GM18867 (cell line): ENCODE measurements around the gene SLC12A3.
A peak's percentile ranks its signal among the peaks of the same experiment; 100 is the strongest.

ENCODE experiments used
- ATAC-seq: cut with Tn5 transposase; IDR thresholded peaks from one replicate; pipeline ENCODE4 v1.9.1; 2021; ENCODE audit warnings: mild to moderate bottlenecking, moderate library complexity; ENCODE audit not compliant: unreplicated experiment

SLC12A3 gene

GRCh38 chr16:56848029-56848936, 16.7 kb upstream of the SLC12A3 start:
- no peak for ATAC-seq

- no peak for ATAC-seq
Measured at GRCh38 chr16:56848955-56849689, 15.9 kb upstream of the SLC12A3 start.

DNA sequence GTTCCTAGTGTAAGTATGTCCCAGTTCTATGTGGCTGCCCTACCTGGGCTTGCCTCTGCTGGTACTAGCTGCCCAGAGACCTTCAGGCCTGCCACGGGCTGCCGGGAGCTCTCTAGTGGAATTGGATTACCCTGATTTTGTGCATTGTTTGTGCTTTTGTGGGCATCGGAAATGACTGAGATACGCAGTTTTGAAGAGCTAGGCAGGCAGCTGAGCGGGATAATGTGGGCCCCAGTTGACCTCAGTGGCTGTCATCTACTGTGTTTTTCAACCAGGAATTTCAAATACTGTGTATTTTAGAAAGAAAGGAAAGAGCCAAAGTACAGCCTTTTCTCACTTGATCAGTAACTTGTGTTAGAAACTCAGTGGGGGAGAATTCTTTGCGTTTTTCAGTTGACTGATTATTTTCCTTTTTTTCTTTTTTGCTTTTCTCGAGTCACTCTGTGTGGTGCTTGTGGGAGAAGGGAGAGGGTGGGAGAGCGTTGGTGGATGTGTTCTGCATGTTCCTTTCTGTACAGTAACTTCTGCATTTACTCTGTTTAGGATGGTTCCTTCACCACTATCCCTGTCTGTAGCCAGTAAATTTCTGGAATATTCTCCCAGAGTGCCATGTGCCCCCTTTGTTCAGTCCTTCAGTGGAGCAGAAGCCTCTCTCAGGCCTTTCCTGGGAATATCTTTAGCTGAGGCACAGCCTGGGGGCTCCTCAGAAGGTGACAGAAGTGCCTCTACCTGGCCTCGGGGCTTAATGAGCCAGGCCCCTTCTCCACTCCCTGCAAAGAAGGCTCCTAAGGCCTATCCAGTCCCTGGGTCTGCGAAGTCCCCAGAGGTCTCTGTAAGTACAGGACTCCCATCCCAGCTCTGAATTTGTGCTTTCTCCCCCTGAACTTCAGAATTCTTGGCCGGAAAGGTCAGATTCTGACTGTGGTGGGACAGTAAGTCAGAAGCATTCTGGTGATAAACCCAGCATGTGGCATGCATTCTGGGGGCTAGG, 15.0 kb upstream of the SLC12A3 start:
- ATAC-seq: no peak

- ATAC-seq: no peak
Measured at GRCh38 chr16:56851671-56852400, 13.2 kb upstream of the SLC12A3 start.

DNA sequence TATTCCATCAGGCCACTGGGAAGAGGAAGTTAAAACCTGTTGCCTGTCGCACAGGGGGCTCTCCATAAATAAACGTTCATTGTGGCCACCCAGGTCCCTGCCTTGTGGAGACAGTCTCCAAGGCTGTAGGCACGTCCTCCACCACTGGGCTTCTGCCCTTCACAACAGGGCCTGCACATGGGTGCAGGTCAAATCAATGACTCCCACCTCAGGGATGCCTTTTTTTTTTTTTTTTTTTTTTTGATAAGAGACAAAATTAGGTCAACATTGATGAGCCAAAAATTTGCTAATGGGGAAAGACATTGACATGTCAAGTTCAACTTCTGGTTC, 12.6 kb upstream of the SLC12A3 start:
- no peak for ATAC-seq

GRCh38 chr16:56852968-56853367, 12.0 kb upstream of the SLC12A3 start:
- ATAC-seq: no peak

DNA sequence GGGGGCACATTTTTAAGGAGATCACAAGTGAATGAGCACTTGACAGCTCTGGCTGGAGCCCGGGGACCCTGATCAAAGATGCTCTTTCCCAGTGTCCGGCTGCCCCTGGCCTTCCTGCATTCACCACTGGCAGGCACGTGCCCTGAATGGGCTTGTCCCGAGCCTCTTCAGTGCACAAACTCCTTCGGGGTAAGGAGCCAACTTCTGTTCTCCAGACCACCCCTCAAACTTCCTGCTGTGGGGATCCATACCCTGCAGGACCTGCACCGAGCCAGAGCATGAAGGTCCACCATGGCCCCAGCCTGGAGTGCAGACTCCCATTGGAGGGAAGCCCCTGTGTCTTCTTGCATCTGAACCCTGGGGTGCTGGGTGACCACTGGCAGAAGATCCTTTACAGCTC, 9.8 kb upstream of the SLC12A3 start:
- ATAC-seq: no peak

- no peak for ATAC-seq
Measured at GRCh38 chr16:56855946-56856345, 9.1 kb upstream of the SLC12A3 start.

DNA sequence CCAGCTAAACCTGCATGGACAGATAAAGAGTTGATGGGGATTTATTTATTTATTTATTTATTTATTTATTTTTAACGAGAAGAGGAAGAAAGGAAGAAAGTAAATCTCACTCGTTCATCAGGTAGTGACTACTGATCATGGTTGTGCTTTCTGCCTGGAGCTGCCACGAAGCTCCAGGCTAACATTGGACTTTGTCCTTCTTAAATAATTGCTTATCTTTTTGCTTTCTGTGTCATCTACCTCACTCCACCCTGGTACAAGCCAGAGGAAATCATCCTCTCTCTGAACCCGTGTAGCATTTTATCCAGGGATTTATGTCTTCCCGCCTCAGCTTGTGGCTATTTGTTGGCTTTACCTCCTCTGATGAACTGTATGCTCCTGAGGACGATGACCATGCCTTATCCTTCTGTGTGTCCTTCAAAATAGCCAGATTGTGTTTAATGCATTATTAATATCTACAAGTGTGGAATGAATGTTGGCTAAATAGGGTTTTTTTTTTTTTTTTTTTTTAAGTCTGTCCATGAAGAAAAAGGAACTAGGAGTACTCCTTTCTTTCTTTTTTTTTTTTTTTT, 8.0 kb upstream of the SLC12A3 start:
- no peak for ATAC-seq

- ATAC-seq: no peak
Measured at GRCh38 chr16:56858374-56858773, 6.6 kb upstream of the SLC12A3 start.

DNA sequence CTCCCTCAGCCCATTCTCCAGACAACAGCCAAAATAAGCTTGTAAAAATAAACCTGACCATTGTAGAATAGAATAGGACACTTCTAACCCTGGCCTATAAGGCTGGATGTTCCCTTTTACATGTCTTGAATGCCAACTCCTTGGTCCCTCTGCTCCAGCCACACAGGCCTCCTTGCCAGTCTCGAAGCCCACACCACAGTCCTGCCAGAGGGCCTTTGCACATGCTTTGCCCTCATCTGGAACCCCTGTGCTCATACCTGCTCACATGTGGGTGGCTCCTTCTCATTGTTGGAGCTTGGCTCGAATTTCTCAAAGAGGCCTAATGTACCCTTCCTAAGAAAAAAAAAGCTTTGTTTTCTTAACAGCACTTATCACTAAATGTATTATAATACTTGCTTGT, 5.4 kb upstream of the SLC12A3 start:
- ATAC-seq: no peak

DNA sequence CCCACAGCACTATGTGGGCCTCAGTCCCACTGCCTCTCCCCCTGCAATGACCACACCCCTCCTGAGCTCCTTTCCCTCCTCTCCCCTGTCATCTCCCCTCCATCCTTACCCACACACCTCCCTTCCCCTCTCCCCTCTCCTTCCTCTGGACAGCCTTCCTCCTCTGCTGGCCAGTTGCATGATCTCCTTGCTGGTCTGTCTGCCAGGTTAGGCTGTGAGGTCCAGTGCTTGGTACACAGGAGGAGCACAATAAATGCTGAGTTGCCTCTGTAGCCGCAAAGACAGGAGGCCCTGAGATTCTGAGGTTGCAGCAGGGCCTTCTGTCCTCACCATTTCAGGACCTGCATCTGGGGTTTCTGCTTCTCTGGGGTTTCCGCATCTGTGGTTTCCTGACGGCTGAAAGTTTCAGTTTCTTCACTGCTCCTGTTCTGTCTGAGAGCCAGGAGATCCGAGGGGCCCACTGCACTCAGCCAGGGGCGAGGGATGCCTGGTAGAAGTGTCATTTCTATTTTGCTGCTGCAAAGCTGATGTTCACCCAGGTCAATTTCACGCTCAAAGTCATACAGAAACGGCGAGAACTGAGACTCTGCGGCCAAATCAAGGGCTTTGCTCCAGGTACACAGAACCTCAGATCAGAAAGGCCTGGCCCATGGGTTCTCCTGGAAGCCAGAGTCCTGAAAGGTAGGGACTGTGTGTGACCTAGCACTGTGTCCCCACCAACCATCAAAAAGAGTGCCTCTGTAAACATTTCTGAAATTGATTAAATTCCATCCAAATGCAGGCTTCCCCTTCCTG, 4.6 kb upstream of the SLC12A3 start:
- ATAC-seq: peak; percentile 63

DNA sequence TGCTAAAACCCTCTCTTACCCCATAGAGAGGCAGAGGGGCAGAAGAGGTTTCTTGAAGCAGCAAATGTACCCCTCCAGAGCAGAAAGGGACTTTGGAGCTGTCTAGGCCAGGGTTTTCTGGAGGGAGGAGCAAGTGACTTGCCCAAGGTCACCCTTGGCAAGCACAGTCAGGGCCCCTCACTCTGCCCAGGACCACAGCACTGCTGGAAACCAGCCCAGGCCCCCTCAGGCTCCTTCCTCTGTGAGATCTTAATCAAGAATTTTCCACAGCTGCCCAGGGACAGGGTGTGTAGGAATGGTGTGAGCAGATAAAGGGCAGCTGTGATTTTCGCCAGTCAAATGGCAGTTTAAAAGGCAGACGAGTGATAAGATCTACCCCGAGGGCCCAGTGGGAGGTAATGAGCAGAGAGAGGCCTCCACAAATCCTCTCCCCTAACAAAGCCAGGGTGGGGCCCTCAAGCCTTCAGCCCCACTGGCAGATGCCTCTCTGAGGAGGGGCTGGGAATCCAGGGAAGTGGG, 3.9 kb upstream of the SLC12A3 start:
- ATAC-seq: no peak

- no peak for ATAC-seq
Measured at GRCh38 chr16:56861756-56862155, 3.3 kb upstream of the SLC12A3 start.

DNA sequence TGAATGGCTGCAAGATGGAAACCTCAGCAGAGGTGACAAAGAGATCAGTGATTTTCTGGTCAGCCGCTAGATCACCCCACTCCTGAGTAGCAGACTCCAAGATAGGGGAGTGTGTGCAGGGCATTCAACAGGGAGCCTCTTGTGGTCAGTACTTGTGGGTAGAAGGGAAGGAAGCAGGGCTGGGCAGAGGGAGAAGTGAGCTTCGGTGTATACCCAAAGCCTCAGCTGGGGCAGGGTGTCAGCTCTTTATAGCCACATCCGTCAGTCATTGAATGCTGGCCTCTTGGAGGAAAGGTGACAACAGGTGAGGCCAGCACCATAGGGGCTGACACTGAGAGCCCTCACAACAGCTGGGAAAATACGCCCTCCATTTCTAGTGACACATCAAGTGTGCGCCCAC, 2.2 kb upstream of the SLC12A3 start:
- no peak for ATAC-seq

- ATAC-seq: no peak
Measured at GRCh38 chr16:56865394-56866062, 521 bp downstream of the SLC12A3 start.

- no peak for ATAC-seq
Measured at GRCh38 chr16:56866955-56867830, 2.2 kb downstream of the SLC12A3 start.

GRCh38 chr16:56868175-56868574, 3.2 kb downstream of the SLC12A3 start:
- no peak for ATAC-seq
